ENCODE measurements around the gene APAF1. TPM values are rescaled to one million over a fixed set of nuclear protein-coding genes. Genes with fewer than 3 reads are reported as not detected.

The APAF1 gene
- total RNA-seq, 1 experiment from 2014 or later = 19.3 TPM

GRCh38 chr12:98698603-98699463 is 53.7 kb downstream of the APAF1 start (continued):
- TF ChIP-seq CTCF (IDR thresholded peaks at IDR 0.05) (no peak), ETV6 (CRISPR knock-in tag; IDR thresholded peaks at IDR 0.05) (no peak), NR3C1 (CRISPR knock-in tag; conservative IDR thresholded peaks at IDR 0.05; ENCODE audit: low read depth) (no peak), ATF1 (CRISPR knock-in tag; IDR thresholded peaks at IDR 0.05) (no peak), ARID4B (CRISPR knock-in tag; IDR thresholded peaks at IDR 0.05; ENCODE audit: borderline replicate concordance) (no peak), KAT7 (CRISPR knock-in tag; IDR thresholded peaks at IDR 0.05; ENCODE audit: borderline replicate concordance) (no peak), HMGA2 (CRISPR knock-in tag; IDR thresholded peaks at IDR 0.05) (no peak)

GRCh38 chr12:98699586-98699985 is 54.5 kb downstream of the APAF1 start:
- ChIA-PET CTCF (interaction anchor here (0.6 to 1.0 kb wide), 3 partner anchors 12 to 299 kb away, joined by 3 read pairs; no protein-coding TSS in a partner anchor), POLR2A (no interaction called here)
- Mint-ChIP-seq H3K27me3 (ENCODE audit: low read depth) (peaks cover 46% of the 10 kb centered on the region), H3K36me3 (peaks cover 13% of the 10 kb centered on the region; the same call in 1 of the 2 replicates), H3K9me3 (no peaks in the 10 kb centered on the region), H3K4me3 (no peak overlapping the region), H3K4me1 (peaks cover 28% of the 10 kb centered on the region), H3K27ac (no peak overlapping the region)
- ATAC-seq (no peak), DNase-seq (ENCODE audit: low spot score) (no peak)
- no peak for TF ChIP-seq E2F4 (CRISPR knock-in tag; IDR thresholded peaks at IDR 0.05; ENCODE audit: borderline replicate concordance, low read depth)
- TF ChIP-seq MLX (CRISPR knock-in tag; IDR thresholded peaks at IDR 0.05) = no peak
- TF ChIP-seq JAZF1 (CRISPR knock-in tag; IDR thresholded peaks at IDR 0.05) = no peak
- no peak for TF ChIP-seq CDX4 (CRISPR knock-in tag; IDR thresholded peaks at IDR 0.05; ENCODE audit: borderline replicate concordance)
- no peak for TF ChIP-seq USF2 (CRISPR knock-in tag; IDR thresholded peaks at IDR 0.05)
- TF ChIP-seq USF1 (CRISPR knock-in tag; IDR thresholded peaks at IDR 0.05) = no peak
- TF ChIP-seq CBFB (CRISPR knock-in tag; IDR thresholded peaks at IDR 0.05; ENCODE audit: low read depth) = no peak
- TF ChIP-seq PREB (CRISPR knock-in tag; IDR thresholded peaks at IDR 0.05; ENCODE audit: borderline replicate concordance) = no peak
